Left lung (tissue), 10 donors: ENCODE results near the gene CFAP44. TPM values are rescaled to one million over a fixed set of nuclear protein-coding genes. Genes with fewer than 3 reads are reported as not detected.

ENCODE experiments used
- ATAC-seq: fragments of 200-7000 bp; cut with Tn5 transposase; one replicate; pipeline ENCODE4 v1.9.1; 2020; ENCODE audit warnings: moderate library complexity
- DNase-seq, 4 donors: peaks; one replicate each; pipeline ENCODE4 v3.0.0-alpha.2; 2013 to 2020
- H3K27ac ChIP-seq, 2 donors: fragments of 200-600 bp; sonication (generic) in 1 of 2; one replicate each; pipeline versions ENCODE4 v1.5.0 to v1.8.0; 2020 to 2021
- H3K27me3 ChIP-seq, 2 donors: fragments of 200-600 bp; sonication (generic) in 1 of 2; one replicate each; pipeline versions ENCODE4 v1.5.0 to v1.8.0; 2020 to 2021
- H3K36me3 ChIP-seq, 2 donors: fragments of 200-600 bp; sonication (generic) in 1 of 2; one replicate each; pipeline versions ENCODE4 v1.5.0 to v1.8.0; 2020 to 2021
- H3K4me1 ChIP-seq, 2 donors: fragments of 200-600 bp; one replicate each; pipeline ENCODE4 v1.8.0; 2021
- H3K4me3 ChIP-seq, 2 donors: fragments of 200-600 bp; sonication (generic) in 1 of 2; one replicate each; pipeline versions ENCODE4 v1.5.0 to v1.8.0; 2020 to 2021; ENCODE audit warnings: mild to moderate bottlenecking in 1 of 2
- H3K9me3 ChIP-seq, 2 donors: fragments of 200-600 bp; sonication (generic) in 1 of 2; one replicate each; pipeline versions ENCODE4 v1.5.0 to v1.8.0; 2020 to 2021
- CTCF ChIP-seq, 2 donors: fragments of 200-600 bp; sonication (generic) in 1 of 2; IDR thresholded peaks; one replicate each; pipeline versions ENCODE4 v1.5.0 to v1.8.0; 2021; ENCODE audit warnings: antibody characterized with exemption in 2 of 2
- intact Hi-C, 2 donors: fragments of 100-400 bp; cut with DNase I; formaldehyde crosslinking; loops; one replicate each; pipeline versions ENCODE4 v1.11.2 to v1.14.2; 2022
- polyA plus RNA-seq, 6 donors: library from polyadenylated mRNA; unstranded; fragments of 120-200 nt; gene quantifications; one replicate each; pipeline ENCODE4 v1.2.1, GENCODE V29; 2013; ENCODE audit not compliant: insufficient read length in 6 of 6
- total RNA-seq, 2 donors: library from RNA; stranded (reverse); fragmentation: NEBNext Ultra II Directional; extraction: Animal tissue kit (Norgen Biotek cat#: 25700); gene quantifications; one replicate each; pipeline ENCODE4 v1.2.1, GENCODE V29; 2021
- donor health status: DM: no; HTN: yes; CAD: no.
- donor health status: DM: no; HTN: no; CAD: no.

Gene CFAP44
- total and polyA plus RNA-seq, 8 donors, result 6.1 to 31.4 (median 23.2) TPM

- no peak for TF ChIP-seq CTCF (IDR thresholded peaks at IDR 0.05)
- Histone ChIP-seq H3K27ac (no peak overlapping the region), H3K9me3 (no peaks in the 10 kb centered on the region), H3K4me1 (no peaks in the 10 kb centered on the region), H3K36me3 (peaks cover 0 to 40% of the 10 kb centered on the region in 2 donors), H3K27me3 (no peaks in the 10 kb centered on the region), H3K4me3 (no peak overlapping the region)
- DNase-seq (no peak), ATAC-seq (no peak)
- intact Hi-C loops, result no loop called here
Measured at GRCh38 chr3:113455446-113455845, 14.2 kb upstream of the CFAP44 start.

- Histone ChIP-seq H3K27ac (no peak overlapping the region), H3K4me3 (no peak overlapping the region), H3K4me1 (no peaks in the 10 kb centered on the region), H3K36me3 (peaks cover 0 to 38% of the 10 kb centered on the region in 2 donors), H3K9me3 (no peaks in the 10 kb centered on the region), H3K27me3 (no peaks in the 10 kb centered on the region)
- no peak for DNase-seq
- peak; percentile 30 for ATAC-seq
- intact Hi-C loops, result no loop called here
- TF ChIP-seq CTCF (IDR thresholded peaks at IDR 0.05), result no peak
Measured at GRCh38 chr3:113454630-113455029, 13.3 kb upstream of the CFAP44 start.

- Histone ChIP-seq H3K27ac (no peak overlapping the region), H3K9me3 (no peaks in the 10 kb centered on the region), H3K4me1 (no peaks in the 10 kb centered on the region), H3K4me3 (no peak overlapping the region), H3K36me3 (peaks cover 0 to 34% of the 10 kb centered on the region in 2 donors), H3K27me3 (no peaks in the 10 kb centered on the region)
- TF ChIP-seq CTCF (IDR thresholded peaks at IDR 0.05), result no peak
- intact Hi-C loops, result no loop called here
- no peak for DNase-seq
- no peak for ATAC-seq
Measured at GRCh38 chr3:113454057-113454456, 12.8 kb upstream of the CFAP44 start.

- no peaks in the 10 kb centered on the region for H3K4me1 ChIP-seq
- intact Hi-C loops, result no loop called here
- ATAC-seq, result no peak
Measured at GRCh38 chr3:113450911-113451310, 9.6 kb upstream of the CFAP44 start.

GRCh38 chr3:113439606-113440005, 1.7 kb downstream of the CFAP44 start:
- H3K4me3 ChIP-seq, result no peak overlapping the region
- intact Hi-C loops, result no loop called here
- no peak for TF ChIP-seq CTCF (IDR thresholded peaks at IDR 0.05)
- no peaks in the 10 kb centered on the region for H3K36me3 ChIP-seq
- no peaks in the 10 kb centered on the region for H3K27me3 ChIP-seq
- H3K4me1 ChIP-seq, result no peaks in the 10 kb centered on the region
- H3K27ac ChIP-seq, result no peak overlapping the region
- DNase-seq (no peak), ATAC-seq (no peak)
- H3K9me3 ChIP-seq, result no peaks in the 10 kb centered on the region

More at GRCh38 chr3:113450911-113451310, 9.6 kb upstream of the CFAP44 start:
- H3K9me3 ChIP-seq, result no peaks in the 10 kb centered on the region
- no peak overlapping the region for H3K27ac ChIP-seq
- peaks cover 0 to 43% of the 10 kb centered on the region in 2 donors for H3K36me3 ChIP-seq
- H3K4me3 ChIP-seq, result no peak overlapping the region
- TF ChIP-seq CTCF (IDR thresholded peaks at IDR 0.05), result no peak
- no peak for DNase-seq
- H3K27me3 ChIP-seq, result no peaks in the 10 kb centered on the region
